GM23338 (cell line): ENCODE results near the gene CHST6. TPM values are rescaled to one million over a fixed set of nuclear protein-coding genes. Genes with fewer than 3 reads are reported as not detected.
A peak's percentile ranks its signal among the peaks of the same experiment; 100 is the strongest.

Experiments used
- ATAC-seq: fragments of 200-7000 bp; cut with Tn5 transposase; 3 replicates; pipeline ENCODE4 v1.9.1; 2020
- DNase-seq: peaks from one replicate; pipeline ENCODE4 v3.0.0-alpha.2; 2015; ENCODE audit warnings: low spot score
- H2AFZ ChIP-seq: fragments of 200-600 bp; sonication (generic); 2 replicates; pipeline ENCODE4 v1.8.0; 2016; ENCODE audit warnings: antibody characterized with exemption, mild to moderate bottlenecking, moderate library complexity
- H3F3A ChIP-seq: fragments of 200-600 bp; sonication (generic); replicated peaks from 2 replicates; pipeline ENCODE4 v1.8.0; 2017; ENCODE audit warnings: antibody characterized with exemption, mixed run types, low read depth
- H3K27ac ChIP-seq: fragments of 200-600 bp; sonication (generic); 2 replicates; pipeline ENCODE4 v1.6.1; 2016; ENCODE audit warnings: low read depth
- H3K27me3 ChIP-seq: fragments of 200-600 bp; sonication (generic); 2 replicates; pipeline ENCODE4 v1.8.0; 2016; ENCODE audit warnings: mild to moderate bottlenecking, mixed run types, moderate library complexity; ENCODE audit not compliant: insufficient read depth
- H3K36me3 ChIP-seq: fragments of 200-600 bp; sonication (generic); 2 replicates; pipeline ENCODE4 v1.8.0; 2016; ENCODE audit warnings: mild to moderate bottlenecking; ENCODE audit not compliant: insufficient read depth
- H3K4me1 ChIP-seq: fragments of 200-600 bp; sonication (generic); 2 replicates; pipeline ENCODE4 v1.8.0; 2016; ENCODE audit warnings: mild to moderate bottlenecking, moderate library complexity; ENCODE audit not compliant: insufficient read depth
- H3K4me2 ChIP-seq: fragments of 200-600 bp; sonication (generic); 2 replicates; pipeline ENCODE4 v1.7.1; 2017; ENCODE audit warnings: mixed run types
- H3K4me3 ChIP-seq: fragments of 200-600 bp; sonication (generic); 2 replicates; pipeline ENCODE4 v1.6.1; 2016; ENCODE audit warnings: mixed run types
- H3K79me2 ChIP-seq: fragments of 200-600 bp; sonication (generic); replicated peaks from 2 replicates; pipeline ENCODE4 v1.8.0; 2017; ENCODE audit warnings: mild to moderate bottlenecking; ENCODE audit not compliant: insufficient read depth
- H3K9me2 ChIP-seq: fragments of 200-600 bp; sonication (generic); 2 replicates; pipeline ENCODE4 v1.8.0; 2017; ENCODE audit not compliant: insufficient read depth
- H4K20me1 ChIP-seq: fragments of 200-600 bp; sonication (generic); replicated peaks from 2 replicates; pipeline ENCODE4 v1.8.0; 2017; ENCODE audit warnings: mild to moderate bottlenecking; ENCODE audit not compliant: insufficient read depth
- H3K27ac Mint-ChIP-seq: 2 replicates; pipeline ENCODE4 v1.8.0; 2020; ENCODE audit warnings: inconsistent platforms, mild to moderate bottlenecking, moderate library complexity, mixed read lengths
- H3K27me3 Mint-ChIP-seq: 3 replicates; pipeline ENCODE4 v1.8.0; 2022; ENCODE audit warnings: low read depth, mild to moderate bottlenecking, moderate library complexity, mixed read lengths, inconsistent platforms; ENCODE audit not compliant: insufficient read depth, poor library complexity
- H3K36me3 Mint-ChIP-seq: 3 replicates; pipeline ENCODE4 v1.8.0; 2021; ENCODE audit warnings: low read depth, mild to moderate bottlenecking, inconsistent platforms, moderate library complexity, mixed read lengths
- H3K4me1 Mint-ChIP-seq: 3 replicates; pipeline ENCODE4 v1.8.0; 2020; ENCODE audit warnings: mild to moderate bottlenecking, inconsistent platforms, mixed read lengths
- H3K4me3 Mint-ChIP-seq: 3 replicates; pipeline ENCODE4 v1.8.0; 2021; ENCODE audit warnings: moderate library complexity, mild to moderate bottlenecking, inconsistent platforms, mixed read lengths
- H3K9me3 Mint-ChIP-seq: 3 replicates; pipeline ENCODE4 v1.8.0; 2020; ENCODE audit warnings: moderate library complexity, mild to moderate bottlenecking, inconsistent platforms, mixed read lengths
- CREB1 ChIP-seq: fragments of 250-450 bp; sonication (Bioruptor Pico); IDR thresholded peaks from 2 replicates; pipeline ENCODE4 v1.5.0; 2020; ENCODE audit warnings: low read depth, mild to moderate bottlenecking, moderate library complexity
- ETS1 ChIP-seq: IDR thresholded peaks from 2 replicates; pipeline ENCODE4 v1.6.1; 2016; ENCODE audit warnings: antibody characterized with exemption
- EZH2 ChIP-seq: fragments of 200-600 bp; sonication (generic); IDR thresholded peaks from one replicate; pipeline ENCODE4 v1.8.0; 2017; ENCODE audit warnings: antibody characterized with exemption, mild to moderate bottlenecking, low read depth; ENCODE audit not compliant: unreplicated experiment
- JUNB ChIP-seq: IDR thresholded peaks from one replicate; pipeline ENCODE4 v1.6.1; 2016; ENCODE audit warnings: antibody characterized with exemption; ENCODE audit not compliant: unreplicated experiment
- NANOG ChIP-seq: IDR thresholded peaks from 2 replicates; pipeline ENCODE4 v1.6.1; 2016; ENCODE audit warnings: antibody characterized with exemption, borderline replicate concordance
- POLR2AphosphoS5 ChIP-seq: IDR thresholded peaks from 2 replicates; pipeline ENCODE4 v1.6.1; 2016; ENCODE audit warnings: antibody characterized with exemption, low read depth
- REST ChIP-seq: IDR thresholded peaks from one replicate; pipeline ENCODE4 v1.6.1; 2018; ENCODE audit warnings: antibody characterized with exemption; ENCODE audit not compliant: unreplicated experiment
- ZNF114 ChIP-seq: fragments of 250-450 bp; sonication (Bioruptor Pico); IDR thresholded peaks from 2 replicates; pipeline ENCODE4 v1.5.0; 2020; ENCODE audit warnings: mild to moderate bottlenecking, moderate library complexity
- ZNF462 ChIP-seq: fragments of 250-450 bp; sonication (Bioruptor Pico); IDR thresholded peaks from 2 replicates; pipeline ENCODE4 v1.5.0; 2020; ENCODE audit warnings: mild to moderate bottlenecking, moderate library complexity
- polyA plus RNA-seq: library from polyadenylated mRNA; unstranded; fragments of >200 nt; fragmentation: Nextera tagmentation; extraction: Ambion mirVana; gene quantifications from 2 replicates; pipeline ENCODE4 v1.2.1, GENCODE V29; 2016
- total RNA-seq: library from RNA; depleted of rRNA; stranded (reverse); fragments of >200 nt; shearing (Covaris generic); gene quantifications from 2 replicates; pipeline ENCODE4 v1.2.3, GENCODE V29; 2014

The CHST6 gene
- total and polyA plus RNA-seq, 2 experiments from 2014 or later, result 2.7 to 22.2 TPM

GRCh38 chr16:75494661-75495075 is 573 bp downstream of the CHST6 start (continued):
- TF ChIP-seq REST, result no peak
- TF ChIP-seq ZNF462 (CRISPR knock-in tag), result no peak

DNA sequence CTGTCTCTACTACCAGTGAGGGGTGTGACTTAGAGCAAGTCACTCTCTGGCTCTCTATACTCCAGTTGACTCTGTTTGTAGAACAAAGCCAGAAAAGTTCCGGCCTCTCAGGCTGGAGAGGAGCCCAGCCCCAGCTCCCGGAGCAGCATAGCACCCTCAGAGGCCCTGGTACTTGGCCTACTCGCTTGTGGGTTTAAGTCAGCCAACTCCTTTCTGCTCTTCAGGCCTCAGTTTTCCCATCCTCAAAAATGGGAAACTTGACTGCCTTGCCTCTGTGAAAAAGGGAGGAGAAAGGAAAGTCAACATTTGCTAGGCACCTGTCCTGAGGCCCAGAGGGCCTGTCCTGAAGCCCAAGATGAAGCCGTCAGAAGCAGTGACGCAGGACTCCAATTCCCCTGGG is 1.1 kb downstream of the CHST6 start:
- H2AFZ ChIP-seq, result peak overlapping the region; percentile 96
- peaks cover 19% of the 10 kb centered on the region for H3F3A ChIP-seq
- Mint-ChIP-seq H3K27me3 (peaks cover 6% of the 10 kb centered on the region), H3K4me3 (peak overlapping the region; percentile 94), H3K9me3 (no peaks in the 10 kb centered on the region), H3K27ac (no peak overlapping the region), H3K36me3 (no peaks in the 10 kb centered on the region), H3K4me1 (peaks cover 8% of the 10 kb centered on the region; the same call in 1 of the 3 replicates)
- H3K4me1 ChIP-seq, result peaks cover 10% of the 10 kb centered on the region; the same call in 1 of the 2 replicates
- H3K27me3 ChIP-seq, result peaks cover 13% of the 10 kb centered on the region
- no peak overlapping the region for H3K27ac ChIP-seq
- H3K4me3 ChIP-seq, result peak overlapping the region; percentile 95
- DNase-seq (no peak), ATAC-seq (peak; percentile 7)
- peak overlapping the region; percentile 99 for H3K4me2 ChIP-seq
- H4K20me1 ChIP-seq, result no peaks in the 10 kb centered on the region; the same call in 1 of the 2 replicates
- H3K9me2 ChIP-seq, result no peaks in the 10 kb centered on the region
- H3K79me2 ChIP-seq, result peaks cover 5% of the 10 kb centered on the region; the same call in 1 of the 2 replicates
- H3K36me3 ChIP-seq, result no peaks in the 10 kb centered on the region
- TF ChIP-seq ETS1 (no peak), NANOG (no peak), ZNF114 (CRISPR knock-in tag) (no peak), JUNB (no peak), REST (no peak), EZH2 (no peak), CREB1 (no peak), POLR2AphosphoS5 (no peak)
